Raji (cell line): Measurements from ENCODE around the gene SVOPL.

Source experiments
- POLR2A ChIP-seq: IDR thresholded peaks from 2 replicates; pipeline ENCODE4 v1.6.1; 2011; ENCODE audit warnings: low read depth, low read length, control low read depth; ENCODE audit not compliant: insufficient read depth

Gene SVOPL

GRCh38 chr7:138603549-138604318, 97.4 kb downstream of the SVOPL start:
- TF ChIP-seq POLR2A, result no peak

GRCh38 chr7:138602451-138602850, 98.7 kb downstream of the SVOPL start:
- TF ChIP-seq POLR2A, result no peak

- no peak for TF ChIP-seq POLR2A
Measured at GRCh38 chr7:138595454-138595853, 105.7 kb downstream of the SVOPL start.

GRCh38 chr7:138590154-138590553, 111.0 kb downstream of the SVOPL start:
- TF ChIP-seq POLR2A, result no peak

- TF ChIP-seq POLR2A, result no peak
Measured at GRCh38 chr7:138588986-138589385, 112.2 kb downstream of the SVOPL start.

- TF ChIP-seq POLR2A, result no peak
Measured at GRCh38 chr7:138587485-138587884, 113.7 kb downstream of the SVOPL start.

- no peak for TF ChIP-seq POLR2A
Measured at GRCh38 chr7:138585283-138585993, 115.7 kb downstream of the SVOPL start.

GRCh38 chr7:138584696-138585095, 116.5 kb downstream of the SVOPL start:
- no peak for TF ChIP-seq POLR2A

- TF ChIP-seq POLR2A, result no peak
Measured at GRCh38 chr7:138584283-138584682, 116.9 kb downstream of the SVOPL start.

- TF ChIP-seq POLR2A, result no peak
Measured at GRCh38 chr7:138581065-138581464, 120.1 kb downstream of the SVOPL start.

GRCh38 chr7:138579671-138580070, 121.5 kb downstream of the SVOPL start:
- no peak for TF ChIP-seq POLR2A

GRCh38 chr7:138579136-138579535, 122.0 kb downstream of the SVOPL start:
- TF ChIP-seq POLR2A, result no peak

- TF ChIP-seq POLR2A, result no peak
Measured at GRCh38 chr7:138575897-138576428, 125.2 kb downstream of the SVOPL start.

- no peak for TF ChIP-seq POLR2A
Measured at GRCh38 chr7:138573741-138574140, 127.4 kb downstream of the SVOPL start.

- no peak for TF ChIP-seq POLR2A
Measured at GRCh38 chr7:138570715-138571114, 130.4 kb downstream of the SVOPL start.

GRCh38 chr7:138569418-138569817, 131.7 kb downstream of the SVOPL start:
- TF ChIP-seq POLR2A, result no peak
